Measurements from ENCODE around the gene PITX3. TPM values are rescaled to one million over a fixed set of nuclear protein-coding genes. Genes with fewer than 3 reads are reported as not detected.
"Not testable (repeated sequence)": the region's sequence is repeated elsewhere in the genome, so short reads cannot be mapped to it uniquely, and the experiment has no call there.

Gene PITX3
- total RNA-seq, 1 experiment from 2014 or later: 0.81 TPM

DNA sequence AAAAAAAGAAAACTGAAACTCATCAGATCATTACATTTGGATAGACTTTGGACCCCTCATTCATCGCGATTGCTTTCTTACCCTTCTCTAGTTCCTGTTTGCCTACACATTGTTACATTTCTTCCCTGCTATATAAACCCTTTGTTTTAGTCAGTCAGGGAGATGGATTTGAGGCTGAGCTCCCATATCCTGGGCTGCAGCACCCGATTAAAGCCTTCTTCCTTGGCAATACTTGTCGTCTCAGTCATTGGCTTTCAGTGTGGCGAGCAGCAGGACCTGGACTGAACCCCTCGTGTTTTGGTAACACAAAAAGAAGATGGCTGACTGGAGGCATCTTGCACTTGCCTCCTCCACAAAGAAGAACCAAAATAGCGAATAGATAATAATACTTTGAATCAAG, 49.4 kb downstream of the PITX3 start (continued):
- TF ChIP-seq FOXP4 (CRISPR knock-in tag; IDR thresholded peaks at IDR 0.05): no peak
- TF ChIP-seq MXD4 (CRISPR knock-in tag; IDR thresholded peaks at IDR 0.05; ENCODE audit: borderline replicate concordance): no peak
- TF ChIP-seq ZNF263 (CRISPR knock-in tag; IDR thresholded peaks at IDR 0.05; ENCODE audit: low read depth): no peak
- no peak for TF ChIP-seq SOX15 (CRISPR knock-in tag; IDR thresholded peaks at IDR 0.05)
- TF ChIP-seq ZNF423 (CRISPR knock-in tag; IDR thresholded peaks at IDR 0.05): no peak
- no peak for TF ChIP-seq NR2C2 (CRISPR knock-in tag; IDR thresholded peaks at IDR 0.05)
- TF ChIP-seq TP53 (CRISPR knock-in tag; IDR thresholded peaks at IDR 0.05): no peak
- TF ChIP-seq HMGXB4 (CRISPR knock-in tag; IDR thresholded peaks at IDR 0.05): no peak

DNA sequence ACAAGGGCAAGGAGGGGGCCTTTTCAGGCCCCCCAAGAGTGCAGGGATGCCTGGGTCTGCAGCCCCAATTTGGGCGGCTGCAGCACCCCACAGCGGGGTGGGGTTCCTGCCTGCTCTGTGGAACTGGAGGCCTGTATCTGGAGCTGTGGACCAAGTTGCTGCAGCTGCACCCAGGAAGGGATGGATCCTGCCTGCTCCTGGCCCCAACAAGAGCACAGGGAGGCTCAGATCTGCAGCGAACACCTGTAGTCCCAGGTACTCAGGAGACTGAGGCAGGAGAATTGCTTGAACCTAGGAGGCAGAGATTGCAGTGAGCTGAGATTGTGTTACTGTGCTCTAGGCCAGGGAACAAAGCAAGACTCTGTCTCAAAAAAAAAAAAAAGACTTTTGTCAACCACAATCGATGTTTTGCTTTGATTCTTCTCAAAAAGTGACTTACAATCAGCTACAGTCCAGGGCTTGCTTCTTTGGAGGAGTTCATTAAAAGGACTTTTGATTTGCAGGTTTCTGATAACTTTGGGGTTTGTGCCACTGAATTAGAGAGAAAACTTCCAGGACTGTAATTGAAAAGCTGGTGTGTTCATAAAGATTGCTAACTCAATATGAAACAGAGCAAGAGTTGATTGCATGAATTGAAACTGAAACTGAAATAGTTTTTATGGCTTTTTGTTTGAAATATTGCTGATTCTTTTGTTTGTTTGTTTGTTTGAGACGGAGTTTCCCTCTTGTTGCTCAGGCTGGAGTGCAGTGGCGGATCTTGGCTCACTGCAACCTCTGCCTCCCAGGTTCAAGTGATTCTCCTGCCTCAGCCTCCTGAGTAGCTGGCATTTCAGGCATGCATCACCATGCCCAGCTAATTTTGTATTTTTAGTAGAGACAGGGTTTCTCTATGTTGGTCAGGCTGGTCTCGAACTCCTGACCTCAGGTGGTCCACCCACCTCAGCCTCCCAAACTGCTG, 52.1 kb downstream of the PITX3 start:
- not testable (repeated sequence) for H3K27ac Mint-ChIP-seq; H3K4me3 Mint-ChIP-seq; DNase-seq (ENCODE audit: low spot score); ATAC-seq; H3K4me1 Mint-ChIP-seq
- POLR2A ChIA-PET: interaction anchor here (0.7 kb wide), 1 partner anchor 37 kb away, joined by 4 read pairs; no protein-coding TSS in a partner anchor
- Mint-ChIP-seq H3K9me3 (peaks cover 71% of the 10 kb centered on the region), H3K36me3 (peaks cover 24% of the 10 kb centered on the region), H3K27me3 (ENCODE audit: low read depth) (peaks cover 30% of the 10 kb centered on the region)
- CTCF ChIA-PET: interaction anchor here (0.5 kb wide), 1 partner anchor 20 kb away, joined by 4 read pairs; no protein-coding TSS in a partner anchor

- Mint-ChIP-seq H3K4me1 (no peaks in the 10 kb centered on the region), H3K27me3 (ENCODE audit: low read depth) (peaks cover 33% of the 10 kb centered on the region), H3K9me3 (peaks cover 75% of the 10 kb centered on the region), H3K27ac (no peak overlapping the region), H3K36me3 (peaks cover 24% of the 10 kb centered on the region), H3K4me3 (no peak overlapping the region)
- DNase-seq (ENCODE audit: low spot score) (no peak), ATAC-seq (no peak)
- POLR2A ChIA-PET: interaction anchor here (0.7 kb wide), 1 partner anchor 37 kb away, joined by 4 read pairs; no protein-coding TSS in a partner anchor
- CTCF ChIA-PET: interaction anchor here (0.5 to 1.0 kb wide), 5 partner anchors 19 to 162 kb away, joined by 3 to 4 read pairs (median 3); no protein-coding TSS in a partner anchor
- TF ChIP-seq, protein P1, sequence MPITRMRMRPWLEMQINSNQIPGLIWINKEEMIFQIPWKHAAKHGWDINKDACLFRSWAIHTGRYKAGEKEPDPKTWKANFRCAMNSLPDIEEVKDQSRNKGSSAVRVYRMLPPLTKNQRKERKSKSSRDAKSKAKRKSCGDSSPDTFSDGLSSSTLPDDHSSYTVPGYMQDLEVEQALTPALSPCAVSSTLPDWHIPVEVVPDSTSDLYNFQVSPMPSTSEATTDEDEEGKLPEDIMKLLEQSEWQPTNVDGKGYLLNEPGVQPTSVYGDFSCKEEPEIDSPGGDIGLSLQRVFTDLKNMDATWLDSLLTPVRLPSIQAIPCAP (CRISPR knock-in tag; IDR thresholded peaks at IDR 0.05): no peak
- no peak for TF ChIP-seq KAT7 (CRISPR knock-in tag; IDR thresholded peaks at IDR 0.05; ENCODE audit: borderline replicate concordance)
- TF ChIP-seq ATF1 (CRISPR knock-in tag; IDR thresholded peaks at IDR 0.05): no peak
- TF ChIP-seq IRF2 (CRISPR knock-in tag; IDR thresholded peaks at IDR 0.05; ENCODE audit: borderline replicate concordance, low read depth): no peak
- TF ChIP-seq GTF2I (CRISPR knock-in tag; conservative IDR thresholded peaks at IDR 0.05): no peak
- no peak for TF ChIP-seq E2F5 (CRISPR knock-in tag; IDR thresholded peaks at IDR 0.05)
- TF ChIP-seq SP1 (CRISPR knock-in tag; conservative IDR thresholded peaks at IDR 0.05): no peak
- TF ChIP-seq, protein P2, sequence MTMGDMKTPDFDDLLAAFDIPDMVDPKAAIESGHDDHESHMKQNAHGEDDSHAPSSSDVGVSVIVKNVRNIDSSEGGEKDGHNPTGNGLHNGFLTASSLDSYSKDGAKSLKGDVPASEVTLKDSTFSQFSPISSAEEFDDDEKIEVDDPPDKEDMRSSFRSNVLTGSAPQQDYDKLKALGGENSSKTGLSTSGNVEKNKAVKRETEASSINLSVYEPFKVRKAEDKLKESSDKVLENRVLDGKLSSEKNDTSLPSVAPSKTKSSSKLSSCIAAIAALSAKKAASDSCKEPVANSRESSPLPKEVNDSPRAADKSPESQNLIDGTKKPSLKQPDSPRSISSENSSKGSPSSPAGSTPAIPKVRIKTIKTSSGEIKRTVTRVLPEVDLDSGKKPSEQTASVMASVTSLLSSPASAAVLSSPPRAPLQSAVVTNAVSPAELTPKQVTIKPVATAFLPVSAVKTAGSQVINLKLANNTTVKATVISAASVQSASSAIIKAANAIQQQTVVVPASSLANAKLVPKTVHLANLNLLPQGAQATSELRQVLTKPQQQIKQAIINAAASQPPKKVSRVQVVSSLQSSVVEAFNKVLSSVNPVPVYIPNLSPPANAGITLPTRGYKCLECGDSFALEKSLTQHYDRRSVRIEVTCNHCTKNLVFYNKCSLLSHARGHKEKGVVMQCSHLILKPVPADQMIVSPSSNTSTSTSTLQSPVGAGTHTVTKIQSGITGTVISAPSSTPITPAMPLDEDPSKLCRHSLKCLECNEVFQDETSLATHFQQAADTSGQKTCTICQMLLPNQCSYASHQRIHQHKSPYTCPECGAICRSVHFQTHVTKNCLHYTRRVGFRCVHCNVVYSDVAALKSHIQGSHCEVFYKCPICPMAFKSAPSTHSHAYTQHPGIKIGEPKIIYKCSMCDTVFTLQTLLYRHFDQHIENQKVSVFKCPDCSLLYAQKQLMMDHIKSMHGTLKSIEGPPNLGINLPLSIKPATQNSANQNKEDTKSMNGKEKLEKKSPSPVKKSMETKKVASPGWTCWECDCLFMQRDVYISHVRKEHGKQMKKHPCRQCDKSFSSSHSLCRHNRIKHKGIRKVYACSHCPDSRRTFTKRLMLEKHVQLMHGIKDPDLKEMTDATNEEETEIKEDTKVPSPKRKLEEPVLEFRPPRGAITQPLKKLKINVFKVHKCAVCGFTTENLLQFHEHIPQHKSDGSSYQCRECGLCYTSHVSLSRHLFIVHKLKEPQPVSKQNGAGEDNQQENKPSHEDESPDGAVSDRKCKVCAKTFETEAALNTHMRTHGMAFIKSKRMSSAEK (CRISPR knock-in tag; IDR thresholded peaks at IDR 0.05; ENCODE audit: borderline replicate concordance): no peak
- TF ChIP-seq ZNF671 (CRISPR knock-in tag; IDR thresholded peaks at IDR 0.05): no peak
- no peak for TF ChIP-seq GABPB1 (CRISPR knock-in tag; IDR thresholded peaks at IDR 0.05)
- TF ChIP-seq SMAD4 (CRISPR knock-in tag; IDR thresholded peaks at IDR 0.05): no peak
- TF ChIP-seq ZNF317 (CRISPR knock-in tag; IDR thresholded peaks at IDR 0.05; ENCODE audit: borderline replicate concordance, low read depth): no peak
- no peak for TF ChIP-seq USF1 (CRISPR knock-in tag; IDR thresholded peaks at IDR 0.05)
Observed at GRCh38 chr10:102188298-102188940, 52.9 kb downstream of the PITX3 start.
